Activated CD8-positive, alpha-beta memory T cell treated with anti-CD3 and anti-CD28 coated beads, Interleukin-2, amount 10 ng/mL, durations not matched to agents 7 days and 5 days (primary cell): ENCODE measurements around the gene EFCAB5. TPM values are rescaled to one million over a fixed set of nuclear protein-coding genes. Genes with fewer than 3 reads are reported as not detected.
"Not testable (repeated sequence)": the region's sequence is repeated elsewhere in the genome, so short reads cannot be mapped to it uniquely, and the experiment has no call there.

ENCODE experiments used
- ATAC-seq: fragments of 150-1000 bp; cut with Tn5 transposase; one replicate; pipeline ENCODE4 v1.10.0; 2021; ENCODE audit warnings: moderate library complexity
- CTCF ChIA-PET: fragments of 350-600 bp; sonication (Branson Sonifier 250); formaldehyde crosslinking; loops from one replicate; lab custom pipeline; 2021; ENCODE audit warnings: antibody characterized with exemption; lab: Charles Lee
- DNase-seq: peaks from one replicate; pipeline ENCODE4 v3.0.0-alpha.2; 2020
- H3K27ac Mint-ChIP-seq: one replicate; pipeline ENCODE4 v1.8.0; 2021; ENCODE audit warnings: mild to moderate bottlenecking, mixed read lengths
- H3K27me3 Mint-ChIP-seq: one replicate; pipeline ENCODE4 v1.8.0; 2021; ENCODE audit warnings: mixed read lengths
- H3K36me3 Mint-ChIP-seq: one replicate; pipeline ENCODE4 v1.8.0; 2021; ENCODE audit warnings: mild to moderate bottlenecking, mixed read lengths
- H3K4me1 Mint-ChIP-seq: one replicate; pipeline ENCODE4 v1.8.0; 2021; ENCODE audit warnings: mixed read lengths
- H3K4me3 Mint-ChIP-seq: one replicate; pipeline ENCODE4 v1.8.0; 2021; ENCODE audit warnings: mild to moderate bottlenecking, moderate library complexity, mixed read lengths
- H3K9me3 Mint-ChIP-seq: one replicate; pipeline ENCODE4 v1.8.0; 2022; ENCODE audit warnings: low read depth, mixed read lengths
- total RNA-seq, 2 experiments: library from RNA; stranded (reverse); gene quantifications; one replicate each; pipeline ENCODE4 v1.2.3, GENCODE V29; 2021

Gene EFCAB5
- total RNA-seq, 2 experiments from 2014 or later = 0.70 to 1.6 TPM

DNA sequence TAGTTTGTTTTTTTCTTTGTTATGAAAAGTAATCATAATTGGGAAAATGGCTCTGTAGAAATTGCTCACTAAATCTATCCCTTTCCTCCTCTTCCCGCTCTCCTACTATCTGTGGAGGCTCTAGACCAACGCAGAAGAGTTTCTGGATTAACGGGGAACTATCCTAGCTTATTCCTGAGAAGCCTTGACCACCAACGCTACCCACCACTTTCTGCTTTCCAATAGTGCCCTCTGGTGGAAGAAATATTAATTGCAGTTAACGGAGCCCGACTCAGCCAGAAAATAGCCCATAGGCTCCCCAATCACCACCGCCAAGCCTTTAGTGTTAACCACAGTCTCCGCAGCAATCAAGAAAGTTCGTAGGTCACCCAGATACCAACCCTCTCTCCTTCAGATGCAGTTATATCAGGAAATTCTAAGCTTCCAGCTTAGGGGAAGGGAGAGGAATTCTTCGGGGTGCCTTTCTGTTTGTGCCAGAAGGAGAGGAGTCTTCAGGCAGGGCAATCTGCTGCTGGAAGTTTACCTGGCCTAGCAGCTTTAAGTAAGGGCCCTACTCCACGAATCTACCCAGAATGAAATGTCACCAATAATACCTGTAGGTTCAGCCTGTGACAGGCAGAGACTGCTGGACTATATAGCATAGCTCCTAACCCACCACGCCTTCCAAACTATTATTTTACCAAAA is 152.2 kb downstream of the EFCAB5 start:
- DNase-seq (peak; percentile 62), ATAC-seq (peak; percentile 72)
- H3K27me3 Mint-ChIP-seq = peaks cover 42% of the 10 kb centered on the region
- CTCF ChIA-PET = interaction anchor here (0.6 to 6.6 kb wide), 40 partner anchors 9 to 739 kb away, joined by 3 to 89 read pairs (median 4); partner anchors contain the start of genes BLMH and SLC6A4
- H3K4me3 Mint-ChIP-seq = no peak overlapping the region
- H3K9me3 Mint-ChIP-seq = no peaks in the 10 kb centered on the region
- no peaks in the 10 kb centered on the region for H3K36me3 Mint-ChIP-seq
- no peak overlapping the region for H3K27ac Mint-ChIP-seq
- H3K4me1 Mint-ChIP-seq = peaks cover 7% of the 10 kb centered on the region

DNA sequence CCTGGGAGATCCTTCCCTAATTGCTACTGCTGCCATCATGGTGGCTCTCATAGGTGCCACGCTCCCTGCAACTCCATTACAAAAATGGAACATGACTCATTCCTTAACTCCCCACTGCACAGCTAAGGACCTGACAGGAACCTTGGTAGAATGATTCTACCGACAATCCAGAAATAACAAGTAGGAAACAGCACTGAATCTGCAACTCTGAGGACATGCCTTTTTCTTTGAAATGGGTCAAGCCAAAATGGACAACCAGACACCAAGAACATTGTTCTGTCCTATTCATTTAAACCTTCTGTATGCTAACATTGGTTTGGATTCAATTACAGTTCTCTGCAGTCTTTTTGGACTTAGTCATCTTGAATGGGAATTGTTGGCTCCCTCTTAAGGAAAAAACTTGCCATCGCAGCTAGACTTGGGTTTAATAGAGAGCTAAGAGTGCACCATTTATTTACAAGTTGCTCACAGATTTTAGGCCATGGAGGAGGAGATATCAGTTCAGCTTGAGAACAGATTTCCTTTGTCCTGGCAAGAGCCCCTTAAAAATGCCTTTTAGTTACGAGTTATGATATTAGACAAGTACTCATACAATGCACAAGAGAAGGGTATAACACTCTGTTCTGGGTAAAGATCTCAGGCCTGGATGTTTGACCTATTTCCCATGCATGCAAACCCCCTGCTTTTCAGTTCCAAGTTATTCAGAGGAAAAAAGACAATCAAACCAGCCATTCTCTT is 154.2 kb downstream of the EFCAB5 start:
- peak; percentile 39 for ATAC-seq
- Mint-ChIP-seq H3K9me3 (no peaks in the 10 kb centered on the region), H3K27me3 (peaks cover 30% of the 10 kb centered on the region), H3K4me1 (peaks cover 7% of the 10 kb centered on the region), H3K4me3 (no peak overlapping the region), H3K27ac (no peak overlapping the region), H3K36me3 (no peaks in the 10 kb centered on the region)
- DNase-seq = no peak
- CTCF ChIA-PET = interaction anchor here (0.7 to 6.6 kb wide), 12 partner anchors 11 to 296 kb away, joined by 3 to 89 read pairs (median 6); partner anchors contain the start of gene TMIGD1

DNA sequence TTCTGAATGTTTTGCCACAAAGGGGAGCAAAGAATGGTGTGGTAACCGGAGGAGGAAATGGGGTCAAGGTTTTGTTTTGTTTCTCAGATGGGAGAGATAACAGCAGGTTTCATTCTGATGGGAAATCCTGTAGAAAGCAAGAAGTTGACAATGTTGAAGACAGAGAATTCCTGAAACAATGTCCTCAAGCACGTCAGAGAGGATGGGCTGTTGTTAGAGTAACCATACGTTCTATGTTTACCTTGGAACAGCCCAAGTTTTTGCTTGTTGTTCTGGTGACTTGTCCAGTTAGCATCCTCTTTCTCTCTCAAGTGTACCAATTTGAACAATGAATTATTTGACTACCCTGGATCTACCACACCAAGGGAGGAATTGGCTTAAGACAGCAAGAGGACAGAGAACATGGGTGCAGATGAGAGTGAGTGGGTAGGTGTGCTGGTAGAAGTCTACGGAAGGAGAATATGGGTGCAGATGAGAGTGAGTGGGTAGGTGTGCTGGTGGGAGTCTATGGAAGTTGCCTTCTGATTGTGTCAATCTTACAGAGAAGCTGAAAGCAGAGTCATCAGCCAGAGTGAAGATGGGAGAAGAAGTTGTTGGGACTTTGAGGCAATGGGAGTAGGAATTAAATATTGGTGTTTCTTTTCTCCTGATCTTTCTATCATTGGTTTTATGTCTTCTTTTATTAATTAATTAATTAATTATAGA is 160.4 kb downstream of the EFCAB5 start:
- CTCF ChIA-PET = interaction anchor here (0.7 to 1.1 kb wide), 3 partner anchors 51 to 176 kb away, joined by 3 to 4 read pairs (median 3); no protein-coding TSS in a partner anchor
- Mint-ChIP-seq H3K4me1 (peaks cover 8% of the 10 kb centered on the region), H3K27ac (no peak overlapping the region), H3K27me3 (peaks cover 11% of the 10 kb centered on the region), H3K36me3 (no peaks in the 10 kb centered on the region), H3K4me3 (no peak overlapping the region), H3K9me3 (no peaks in the 10 kb centered on the region)
- no peak for DNase-seq
- no peak for ATAC-seq

DNA sequence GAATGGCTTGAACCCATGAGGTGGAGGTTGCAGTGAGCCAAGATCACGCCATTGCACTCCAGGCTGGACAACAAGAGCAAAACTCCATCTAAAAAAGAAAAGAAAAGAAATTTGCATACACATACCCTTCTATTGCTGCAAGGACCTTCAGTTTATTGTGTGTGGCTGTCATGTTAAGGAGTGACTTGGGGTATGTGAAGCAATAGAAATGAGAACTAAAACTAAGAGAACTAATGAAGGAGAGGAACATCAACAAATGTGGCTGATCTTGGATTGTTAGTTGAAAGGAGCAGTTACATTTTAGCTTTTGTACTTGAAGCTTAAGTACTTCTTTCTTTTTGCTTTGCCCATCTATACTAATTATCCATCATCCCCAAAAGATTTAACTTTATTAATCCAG is 162.5 kb downstream of the EFCAB5 start:
- Mint-ChIP-seq H3K4me3 (no peak overlapping the region), H3K36me3 (no peaks in the 10 kb centered on the region), H3K27ac (no peak overlapping the region), H3K9me3 (no peaks in the 10 kb centered on the region), H3K27me3 (peaks cover 19% of the 10 kb centered on the region), H3K4me1 (peaks cover 8% of the 10 kb centered on the region)
- no peak for DNase-seq
- no peak for ATAC-seq
- CTCF ChIA-PET = interaction anchor here (0.6 to 8.4 kb wide), 29 partner anchors 10 to 721 kb away, joined by 3 to 170 read pairs (median 6); partner anchors contain the start of genes BLMH, CPD, CRLF3 and NSRP1

DNA sequence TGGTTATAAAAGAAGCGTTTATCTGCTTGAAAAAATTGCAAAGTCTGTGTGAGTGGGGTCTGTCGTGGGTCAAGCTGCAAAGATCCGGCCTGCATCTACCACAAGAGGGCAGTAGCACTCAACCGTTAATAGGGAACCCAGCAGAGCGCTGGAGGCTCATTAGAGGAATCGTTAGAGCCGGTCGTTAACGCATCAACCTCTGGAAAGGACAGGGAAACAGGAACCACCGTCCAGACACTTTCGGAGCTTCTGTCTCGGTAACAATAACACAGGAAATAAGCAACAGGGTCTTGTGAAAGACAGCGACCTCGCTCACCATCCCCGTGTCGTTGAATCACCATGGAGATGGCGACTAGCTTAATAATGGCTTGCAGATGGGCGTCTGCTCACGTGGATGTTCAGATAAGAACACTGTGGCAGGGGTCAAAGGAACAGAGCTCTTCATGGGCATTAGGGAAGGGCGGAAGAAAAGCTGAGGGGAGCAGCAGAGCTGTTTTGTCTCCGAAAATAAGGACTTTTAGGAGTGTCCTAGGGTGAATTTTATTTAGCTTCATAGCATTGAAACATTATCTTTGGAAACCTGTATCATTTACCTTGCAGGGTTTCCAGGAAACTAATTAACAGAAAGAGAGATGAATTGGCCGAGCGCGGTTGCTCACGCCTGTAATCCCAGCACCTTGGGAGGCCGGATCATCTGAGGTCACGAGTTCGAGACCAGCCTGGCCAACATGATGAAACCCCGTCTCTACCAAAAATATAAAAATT is 163.3 kb downstream of the EFCAB5 start:
- H3K4me3 Mint-ChIP-seq = peak overlapping the region; percentile 75
- H3K27ac Mint-ChIP-seq = peak overlapping the region; percentile 3
- peak; percentile 84 for DNase-seq
- CTCF ChIA-PET = interaction anchor here (0.6 to 8.4 kb wide), 48 partner anchors 10 to 720 kb away, joined by 3 to 170 read pairs (median 4); partner anchors contain the start of genes BLMH, CPD, CRLF3 and GOSR1
- ATAC-seq = peak; percentile 94
- peaks cover 26% of the 10 kb centered on the region for H3K27me3 Mint-ChIP-seq
- no peaks in the 10 kb centered on the region for H3K9me3 Mint-ChIP-seq
- H3K4me1 Mint-ChIP-seq = peaks cover 8% of the 10 kb centered on the region
- H3K36me3 Mint-ChIP-seq = no peaks in the 10 kb centered on the region

DNA sequence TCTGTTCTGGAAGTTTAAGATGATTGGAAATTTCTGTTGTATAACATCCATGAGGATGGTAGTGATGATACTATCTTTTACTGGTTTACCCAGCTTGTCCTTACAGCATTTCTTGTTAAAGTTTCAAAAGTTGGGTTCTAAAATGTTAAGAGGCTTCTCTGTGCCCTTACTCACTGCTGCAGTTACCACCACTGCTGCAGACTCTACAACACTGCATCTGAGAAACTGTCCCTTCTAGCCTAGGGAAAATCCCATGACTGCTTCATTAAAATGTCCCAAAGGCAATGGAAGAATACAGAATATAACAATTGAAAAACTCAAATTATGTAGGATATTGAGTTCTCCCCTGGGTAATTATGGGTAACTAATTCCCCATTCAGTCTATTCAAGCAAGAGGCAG is 171.4 kb downstream of the EFCAB5 start:
- Mint-ChIP-seq H3K9me3 (no peaks in the 10 kb centered on the region), H3K4me1 (peaks cover 32% of the 10 kb centered on the region), H3K4me3 (no peak overlapping the region), H3K27ac (peak overlapping the region; percentile 45), H3K27me3 (peaks cover 15% of the 10 kb centered on the region), H3K36me3 (peaks cover 7% of the 10 kb centered on the region)
- CTCF ChIA-PET = interaction anchor here (0.6 to 4.3 kb wide), 11 partner anchors 8 to 251 kb away, joined by 3 to 56 read pairs (median 4); partner anchors contain the start of gene TMIGD1
- DNase-seq (no peak), ATAC-seq (no peak)

DNA sequence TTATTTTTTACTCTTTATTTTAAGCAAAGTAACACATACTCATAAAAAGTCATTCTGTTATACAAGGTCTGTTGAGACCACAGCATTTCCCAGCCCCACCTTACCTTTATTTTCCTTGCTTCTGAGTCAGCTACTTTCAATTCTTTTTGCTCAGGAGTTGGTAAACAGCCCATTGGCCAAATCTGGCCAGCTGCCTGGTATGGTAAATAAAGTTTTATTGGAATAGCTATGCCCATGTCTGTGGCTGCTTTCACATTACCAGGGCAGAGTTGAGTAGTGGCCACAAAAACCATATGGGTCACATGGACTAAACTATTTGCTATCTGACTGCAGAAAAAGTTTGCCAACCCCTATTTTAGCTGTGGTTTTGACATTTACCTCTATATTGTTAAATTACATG is 171.8 kb downstream of the EFCAB5 start:
- peak; percentile 31 for ATAC-seq
- peak overlapping the region; percentile 45 for H3K27ac Mint-ChIP-seq
- DNase-seq = peak; percentile 75
- no peak overlapping the region for H3K4me3 Mint-ChIP-seq
- H3K4me1 Mint-ChIP-seq = peaks cover 37% of the 10 kb centered on the region
- no peaks in the 10 kb centered on the region for H3K9me3 Mint-ChIP-seq
- CTCF ChIA-PET = interaction anchor here (0.8 to 4.3 kb wide), 11 partner anchors 9 to 251 kb away, joined by 3 to 56 read pairs (median 5); partner anchors contain the start of gene TMIGD1
- peaks cover 11% of the 10 kb centered on the region for H3K27me3 Mint-ChIP-seq
- peaks cover 7% of the 10 kb centered on the region for H3K36me3 Mint-ChIP-seq

DNA sequence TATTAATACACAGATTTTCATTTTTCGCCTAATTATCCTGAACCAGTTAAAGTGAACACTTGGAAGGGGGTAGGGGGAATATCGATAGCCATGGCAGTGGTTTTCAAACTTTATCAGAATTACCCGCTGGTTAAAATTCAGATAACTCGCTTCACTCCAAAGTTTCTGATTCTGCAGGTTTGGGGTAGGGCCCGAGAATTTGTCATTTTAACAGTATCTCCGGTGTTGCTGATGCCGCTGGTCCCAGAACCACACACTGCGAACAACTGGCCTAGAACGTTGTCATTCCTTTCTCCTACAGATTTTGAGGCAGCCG is 174.9 kb downstream of the EFCAB5 start:
- Mint-ChIP-seq H3K27ac (peak overlapping the region; percentile 99), H3K4me3 (peak overlapping the region; percentile 99), H3K27me3 (no peaks in the 10 kb centered on the region), H3K4me1 (peaks cover 60% of the 10 kb centered on the region), H3K36me3 (peaks cover 22% of the 10 kb centered on the region), H3K9me3 (no peaks in the 10 kb centered on the region)
- CTCF ChIA-PET = interaction anchor here (4.3 kb wide), 1 partner anchor 12 kb away, joined by 56 read pairs; no protein-coding TSS in a partner anchor
- ATAC-seq (no peak), DNase-seq (no peak)

DNA sequence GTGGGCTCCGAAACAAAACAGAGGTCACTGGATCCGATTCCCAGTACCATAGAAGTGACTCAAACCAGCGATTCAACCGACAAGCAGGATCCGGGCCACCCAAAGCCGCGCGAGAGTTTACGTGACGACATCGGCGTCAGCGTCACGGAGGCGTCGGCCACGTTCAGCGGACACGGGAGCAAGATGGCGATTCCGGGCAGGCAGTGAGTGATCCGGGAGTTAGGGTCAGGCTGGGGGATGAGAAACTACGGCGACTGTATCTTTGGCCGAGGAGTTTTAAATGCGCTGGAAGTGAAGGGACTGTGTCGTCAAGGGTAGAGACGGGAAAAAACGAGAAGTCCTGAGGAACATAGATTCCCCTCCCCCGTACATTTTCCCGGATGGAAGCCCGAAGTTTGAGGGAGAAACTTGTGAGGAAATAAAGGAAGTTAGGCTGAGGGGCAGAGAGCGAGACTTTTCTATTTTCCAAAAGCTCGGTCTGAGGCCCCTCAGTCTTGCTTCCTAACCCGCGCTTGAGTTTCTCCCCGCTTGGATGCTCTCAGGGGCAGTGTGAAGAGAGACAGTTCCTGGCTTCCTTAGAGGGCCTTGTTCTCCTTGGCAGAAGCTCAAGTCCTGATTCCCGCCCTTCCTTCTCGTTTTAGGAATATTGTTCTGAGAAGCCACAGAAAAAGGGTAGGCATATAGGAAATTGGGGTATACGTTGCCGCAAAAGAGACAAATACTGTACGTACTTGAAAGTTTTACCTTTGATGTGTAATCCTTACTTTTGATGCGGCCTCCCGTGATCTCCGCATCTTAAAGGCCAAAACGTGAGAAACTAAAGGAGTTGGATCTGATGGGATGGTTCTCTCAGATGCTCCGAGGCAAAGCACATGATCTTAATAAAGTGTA is 175.5 kb downstream of the EFCAB5 start, which contains the start of gene NSRP1:
TSS of gene NSRP1 (plus strand) at position 156 of the 891 bp plus-strand sequence. CDS start at position 184, 28 bp downstream.
- Mint-ChIP-seq H3K36me3 (peaks cover 24% of the 10 kb centered on the region), H3K27ac (peak within 1 kb of the TSS; percentile 99), H3K27me3 (no peaks in the 10 kb centered on the region), H3K4me1 (peaks cover 62% of the 10 kb centered on the region), H3K9me3 (no peaks in the 10 kb centered on the region), H3K4me3 (peak within 1 kb of the TSS; percentile 99)
- CTCF ChIA-PET = interaction anchor here (0.8 to 4.5 kb wide), 6 partner anchors 12 to 222 kb away, joined by 3 to 27 read pairs (median 4); no protein-coding TSS in a partner anchor
- ATAC-seq (peak; percentile 91), DNase-seq (peak; percentile 97)

DNA sequence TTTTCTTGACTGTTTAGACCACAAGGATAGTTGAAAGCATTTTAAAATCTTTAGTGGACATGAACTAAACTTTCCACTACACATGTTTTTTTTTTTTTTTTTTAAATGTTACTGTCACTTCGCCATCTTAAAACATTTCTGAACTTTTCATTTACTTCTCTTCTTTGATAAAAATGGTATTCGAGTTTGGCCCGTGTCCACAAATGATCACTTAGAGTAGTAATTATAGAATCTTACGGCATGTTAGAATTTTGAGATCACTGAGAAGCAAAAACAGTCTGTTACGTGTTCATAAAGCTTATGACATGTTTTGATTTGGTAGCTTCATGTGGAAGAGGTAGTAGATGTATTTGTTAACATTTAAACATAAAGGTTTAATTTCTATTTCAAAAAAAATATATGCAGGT is 176.2 kb downstream of the EFCAB5 start:
- Mint-ChIP-seq H3K36me3 (peaks cover 28% of the 10 kb centered on the region), H3K4me3 (peak overlapping the region; percentile 99), H3K27ac (peak overlapping the region; percentile 99), H3K27me3 (no peaks in the 10 kb centered on the region), H3K9me3 (no peaks in the 10 kb centered on the region), H3K4me1 (peaks cover 64% of the 10 kb centered on the region)
- ATAC-seq (no peak), DNase-seq (no peak)
- CTCF ChIA-PET = interaction anchor here (0.8 to 4.5 kb wide), 9 partner anchors 9 to 224 kb away, joined by 3 to 27 read pairs (median 4); no protein-coding TSS in a partner anchor

DNA sequence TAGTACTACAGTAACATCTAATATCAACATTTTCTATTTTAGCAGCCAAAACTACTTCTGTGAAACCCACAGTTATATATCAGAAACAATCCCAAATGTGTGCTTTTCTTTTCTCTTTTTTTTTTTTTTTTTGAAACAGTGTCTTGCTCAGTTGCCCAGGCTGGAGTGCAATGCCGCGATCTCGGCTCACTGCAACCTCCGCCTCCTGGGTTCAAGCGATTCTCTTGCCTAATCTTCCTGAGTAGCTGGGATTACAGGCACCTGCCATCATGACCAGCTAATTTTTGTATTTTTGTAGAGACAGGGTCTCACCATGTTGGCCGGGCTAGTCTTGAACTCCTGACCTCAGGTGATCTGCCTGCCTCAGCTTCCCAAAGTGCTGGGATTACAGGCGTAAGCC is 177.2 kb downstream of the EFCAB5 start:
- Mint-ChIP-seq H3K4me3 (peak overlapping the region; percentile 99), H3K36me3 (peaks cover 28% of the 10 kb centered on the region), H3K4me1 (peaks cover 57% of the 10 kb centered on the region), H3K27ac (peak overlapping the region; percentile 99)
- not testable (repeated sequence) for ATAC-seq, H3K27me3 Mint-ChIP-seq, H3K9me3 Mint-ChIP-seq, DNase-seq
- CTCF ChIA-PET = interaction anchor here (1.0 to 4.5 kb wide), 6 partner anchors 8 to 223 kb away, joined by 3 to 27 read pairs (median 4); no protein-coding TSS in a partner anchor
